Neutrophil (primary cell): ENCODE results near the gene PSMA5.
"Not testable (repeated sequence)": the region's sequence is repeated elsewhere in the genome, so short reads cannot be mapped to it uniquely, and the experiment has no call there.

Source experiments
- H3K27ac ChIP-seq: fragments of 200-600 bp; sonication (generic); 2 replicates; pipeline ENCODE4 v1.5.1; 2016; ENCODE audit warnings: mild to moderate bottlenecking, moderate library complexity
- H3K27me3 ChIP-seq: fragments of 200-600 bp; sonication (generic); 2 replicates; pipeline ENCODE4 v1.6.0; 2016; ENCODE audit warnings: mild to moderate bottlenecking
- H3K36me3 ChIP-seq: fragments of 200-600 bp; sonication (generic); 2 replicates; pipeline ENCODE4 v1.5.1; 2017
- H3K4me1 ChIP-seq, 2 experiments: fragments of 200-600 bp in 1 of 2; sonication (generic) in 1 of 2; 1 replicate in 1 of 2; 2 replicates in 1 of 2; pipeline versions ENCODE4 v1.5.1 to v1.6.1; 2013 to 2016; ENCODE audit warnings: low read depth in 1 of 2, low read length in 1 of 2, mild to moderate bottlenecking in 1 of 2, moderate library complexity in 1 of 2; ENCODE audit not compliant: control insufficient read depth in 1 of 2, insufficient read depth in 1 of 2
- H3K4me3 ChIP-seq, 2 experiments: fragments of 200-600 bp in 1 of 2; sonication (generic) in 1 of 2; 1 replicate in 1 of 2; 2 replicates in 1 of 2; pipeline ENCODE4 v1.5.1; 2013 to 2016; ENCODE audit warnings: low read depth in 1 of 2, low read length in 1 of 2, mild to moderate bottlenecking in 1 of 2, moderate library complexity in 1 of 2
- H3K9me3 ChIP-seq: fragments of 200-600 bp; sonication (generic); 2 replicates; pipeline ENCODE4 v1.5.1; 2016
- CTCF ChIP-seq: fragments of 200-600 bp; sonication (generic); IDR thresholded peaks from 2 replicates; pipeline ENCODE4 v1.5.1; 2016; ENCODE audit warnings: antibody characterized with exemption

PSMA5 gene

GRCh38 chr1:109426281-109427170, at the start of gene PSMA5:
TSS of gene PSMA5 (minus strand) at chr1:109426448. CDS start at chr1:109426330, 118 bp downstream.
- H3K27ac ChIP-seq, result peak within 1 kb of the TSS; percentile 93
- no peaks in the 10 kb centered on the region for H3K36me3 ChIP-seq
- H3K27me3 ChIP-seq, result peaks cover 5% of the 10 kb centered on the region
- no peaks in the 10 kb centered on the region for H3K9me3 ChIP-seq
- H3K4me1 ChIP-seq, result peaks cover 22% of the 10 kb centered on the region in 2 experiments
- peak within 1 kb of the TSS; percentile 77 to 78 for H3K4me3 ChIP-seq
- peak; percentile 61 for TF ChIP-seq CTCF

- TF ChIP-seq CTCF, result no peak
- H3K27me3 ChIP-seq, result peaks cover 96% of the 10 kb centered on the region
Observed at GRCh38 chr1:109475261-109475660, 49.0 kb upstream of the PSMA5 start.

GRCh38 chr1:109474697-109475096, 48.4 kb upstream of the PSMA5 start:
- H3K36me3 ChIP-seq, result no peaks in the 10 kb centered on the region
- H3K4me1 ChIP-seq, result peaks cover 0 to 3% of the 10 kb centered on the region in 2 experiments
- no peak for TF ChIP-seq CTCF
- H3K27me3 ChIP-seq, result peaks cover 96% of the 10 kb centered on the region
- no peak overlapping the region for H3K4me3 ChIP-seq
- no peaks in the 10 kb centered on the region for H3K9me3 ChIP-seq
- H3K27ac ChIP-seq, result no peak overlapping the region

More at GRCh38 chr1:109475261-109475660, 49.0 kb upstream of the PSMA5 start:
- H3K4me1 ChIP-seq, result peaks cover 0 to 3% of the 10 kb centered on the region in 2 experiments
- no peak overlapping the region for H3K27ac ChIP-seq
- no peak overlapping the region for H3K4me3 ChIP-seq
- H3K9me3 ChIP-seq, result no peaks in the 10 kb centered on the region
- no peaks in the 10 kb centered on the region for H3K36me3 ChIP-seq

- peaks cover 96% of the 10 kb centered on the region for H3K27me3 ChIP-seq
- not testable (repeated sequence) for H3K4me3 ChIP-seq, H3K27ac ChIP-seq, H3K36me3 ChIP-seq, H3K9me3 ChIP-seq, H3K4me1 ChIP-seq
Observed at GRCh38 chr1:109473284-109474057, 47.2 kb upstream of the PSMA5 start.

GRCh38 chr1:109472779-109473178, 46.5 kb upstream of the PSMA5 start:
- peaks cover 96% of the 10 kb centered on the region for H3K27me3 ChIP-seq
- H3K36me3 ChIP-seq, result no peaks in the 10 kb centered on the region
- peaks cover 0 to 1% of the 10 kb centered on the region in 2 experiments for H3K4me1 ChIP-seq
- H3K27ac ChIP-seq, result no peak overlapping the region
- TF ChIP-seq CTCF, result no peak
- no peaks in the 10 kb centered on the region for H3K9me3 ChIP-seq
- no peak overlapping the region for H3K4me3 ChIP-seq
